Gastroesophageal sphincter (tissue), 4 donors: ENCODE results near the gene PDE3B. TPM values are rescaled to one million over a fixed set of nuclear protein-coding genes. Genes with fewer than 3 reads are reported as not detected.

Source experiments
- ATAC-seq: fragments of 150-250 bp; one replicate; pipeline ENCODE4 v1.9.1; 2016; ENCODE audit warnings: mild to moderate bottlenecking, moderate library complexity
- H3K27ac ChIP-seq, 4 donors: fragments of 200-600 bp; sonication (generic) in 3 of 4; 1 replicate in 3 of 4; 2 replicates in 1 of 4; pipeline ENCODE4 v1.5.1; 2016 to 2019
- H3K27me3 ChIP-seq: fragments of 200-600 bp; sonication (generic); one replicate; pipeline ENCODE4 v1.5.1; 2019
- H3K36me3 ChIP-seq, 2 donors: fragments of 200-600 bp; sonication (generic); one replicate each; pipeline ENCODE4 v1.5.1; 2019; ENCODE audit warnings: control low read depth in 1 of 2
- H3K4me1 ChIP-seq, 3 donors: fragments of 200-600 bp; sonication (generic); 1 replicate in 2 of 3; 2 replicates in 1 of 3; pipeline ENCODE4 v1.5.1; 2016 to 2019; ENCODE audit warnings: control low read depth in 2 of 3
- H3K4me3 ChIP-seq, 2 donors: fragments of 200-600 bp; sonication (generic); one replicate each; pipeline ENCODE4 v1.5.1; 2019; ENCODE audit warnings: mild to moderate bottlenecking in 1 of 2, moderate library complexity in 1 of 2
- H3K9me3 ChIP-seq, 3 donors: fragments of 200-600 bp; sonication (generic); one replicate each; pipeline ENCODE4 v1.5.1; 2017 to 2019; ENCODE audit warnings: control low read depth in 2 of 3
- CTCF ChIP-seq, 4 experiments: fragments of 200-600 bp in 2 of 4; fragments of 450-650 bp in 2 of 4; sonication (generic) in 1 of 4; IDR thresholded peaks; one replicate each; pipeline ENCODE4 v1.5.1; 2017 to 2019; ENCODE audit warnings: antibody characterized with exemption in 4 of 4, mild to moderate bottlenecking in 2 of 4, moderate library complexity in 2 of 4
- EP300 ChIP-seq: sonication (generic); formaldehyde crosslinking; IDR thresholded peaks from one replicate; pipeline ENCODE4 v1.6.1; 2017; ENCODE audit warnings: antibody characterized with exemption, mild to moderate bottlenecking
- POLR2A ChIP-seq, 2 donors: fragments of 450-650 bp; IDR thresholded peaks; one replicate each; pipeline ENCODE4 v1.6.1; 2017; ENCODE audit warnings: antibody characterized with exemption in 2 of 2, mild to moderate bottlenecking in 2 of 2, moderate library complexity in 1 of 2
- POLR2AphosphoS5 ChIP-seq: sonication (generic); formaldehyde crosslinking; IDR thresholded peaks from one replicate; pipeline ENCODE4 v1.6.1; 2017; ENCODE audit warnings: antibody characterized with exemption
- WGBS, 2 donors: methylation state at CpG; one replicate each; pipeline ENCODE4 v1.1.5; 2018; ENCODE audit warnings: low coverage in 1 of 2; 5-methylcytosine and 5-hydroxymethylcytosine counted together
- total RNA-seq, 4 donors: library from RNA; depleted of rRNA; stranded (reverse); fragments of >200 nt; gene quantifications; one replicate each; pipeline ENCODE4 v1.1.0, GENCODE V29; 2016

PDE3B gene
- total RNA-seq, 4 donors from 2014 or later: 11.7 to 21.8 (median 17.9) TPM

- H3K36me3 ChIP-seq: no peaks in the 10 kb centered on the region
- ATAC-seq: no peak
- H3K4me3 ChIP-seq: peak overlapping the region; percentile 50 to 89
- no peaks in the 10 kb centered on the region for H3K27me3 ChIP-seq
- H3K9me3 ChIP-seq: no peaks in the 10 kb centered on the region
- 4 to 5% methylated on average over 14 to 17 of the region's 17 CpGs for WGBS, 2 donors
- TF ChIP-seq POLR2A (IDR thresholded peaks at IDR 0.05): no peak
- no peak for TF ChIP-seq CTCF (IDR thresholded peaks at IDR 0.05)
- TF ChIP-seq POLR2AphosphoS5: no peak
- peak overlapping the region in 3 of 4 donors; percentile 89 to 92 (median 90) for H3K27ac ChIP-seq
- peaks cover 0 to 68% (median 0%) of the 10 kb centered on the region in 3 donors for H3K4me1 ChIP-seq
These were observed 1.7 kb downstream of the PDE3B start for GRCh38 chr11:14645015-14645912.

GRCh38 chr11:14645985-14646900 lies 2.6 kb downstream of the PDE3B start:
- TF ChIP-seq EP300 (no peak), POLR2A (IDR thresholded peaks at IDR 0.05) (no peak), POLR2AphosphoS5 (no peak), CTCF (IDR thresholded peaks at IDR 0.05) (no peak)
- Histone ChIP-seq H3K36me3 (no peaks in the 10 kb centered on the region), H3K27me3 (no peaks in the 10 kb centered on the region), H3K9me3 (no peaks in the 10 kb centered on the region), H3K4me3 (peak overlapping the region; percentile 50 to 89), H3K27ac (peak overlapping the region in 2 of 4 donors; percentile 30 to 92), H3K4me1 (peaks cover 0 to 58% (median 0%) of the 10 kb centered on the region in 3 donors)
- ATAC-seq: no peak
- 54 to 84% methylated on average over 4 to 6 of the region's 6 CpGs for WGBS, 2 donors

- Histone ChIP-seq H3K4me1 (peaks cover 0 to 32% (median 0%) of the 10 kb centered on the region in 3 donors), H3K4me3 (no peak overlapping the region), H3K27me3 (no peaks in the 10 kb centered on the region), H3K27ac (no peak overlapping the region), H3K36me3 (no peaks in the 10 kb centered on the region), H3K9me3 (no peaks in the 10 kb centered on the region)
- no peak for ATAC-seq
- TF ChIP-seq EP300: no peak
- TF ChIP-seq CTCF (IDR thresholded peaks at IDR 0.05): no peak
- no peak for TF ChIP-seq POLR2AphosphoS5
- no peak for TF ChIP-seq POLR2A (IDR thresholded peaks at IDR 0.05)
- 94 to 100% methylated on average over 1 to 3 of the region's 3 CpGs for WGBS, 2 donors
These were observed 6.5 kb downstream of the PDE3B start for GRCh38 chr11:14650064-14650463.

- TF ChIP-seq CTCF (IDR thresholded peaks at IDR 0.05): no peak
- no peak for TF ChIP-seq POLR2A (IDR thresholded peaks at IDR 0.05)
- TF ChIP-seq EP300: no peak
- no peak for TF ChIP-seq POLR2AphosphoS5
- ATAC-seq: no peak
- WGBS, 2 donors: 83 to 100% methylated on average over 2 to 3 of the region's 3 CpGs
- Histone ChIP-seq H3K27ac (no peak overlapping the region), H3K4me3 (no peak overlapping the region), H3K27me3 (no peaks in the 10 kb centered on the region), H3K36me3 (no peaks in the 10 kb centered on the region), H3K4me1 (peaks cover 0 to 32% (median 0%) of the 10 kb centered on the region in 3 donors), H3K9me3 (no peaks in the 10 kb centered on the region)
These were observed 9.5 kb downstream of the PDE3B start for GRCh38 chr11:14653090-14653489.
